Activated CD8-positive, alpha-beta T cell treated with anti-CD3 and anti-CD28 coated beads for 36 hours (primary cell): ENCODE measurements around the gene CSRNP2. TPM values are rescaled to one million over a fixed set of nuclear protein-coding genes. Genes with fewer than 3 reads are reported as not detected.
A peak's percentile ranks its signal among the peaks of the same experiment; 100 is the strongest.

Source experiments
- ATAC-seq: fragments of 200-7000 bp; cut with Tn5 transposase; one replicate; pipeline ENCODE4 v1.10.0; 2021; ENCODE audit warnings: mild to moderate bottlenecking, moderate library complexity
- CTCF ChIA-PET: fragments of 350-600 bp; sonication (Branson Sonifier 250); formaldehyde crosslinking; loops from one replicate; lab custom pipeline; 2021; ENCODE audit warnings: antibody characterized with exemption; lab: Charles Lee
- POLR2A ChIA-PET: fragments of 350-600 bp; sonication (Branson Sonifier 250); formaldehyde crosslinking; loops from one replicate; lab custom pipeline; 2021; ENCODE audit warnings: antibody characterized with exemption; lab: Charles Lee
- DNase-seq: peaks from one replicate; pipeline ENCODE4 v3.0.0-alpha.2; 2020
- H3K27ac Mint-ChIP-seq: one replicate; pipeline ENCODE4 v1.8.0; 2021; ENCODE audit warnings: mild to moderate bottlenecking, mixed read lengths
- H3K27me3 Mint-ChIP-seq: one replicate; pipeline ENCODE4 v1.8.0; 2021; ENCODE audit warnings: mixed read lengths
- H3K36me3 Mint-ChIP-seq: one replicate; pipeline ENCODE4 v1.8.0; 2021; ENCODE audit warnings: low read depth, mixed read lengths
- H3K4me1 Mint-ChIP-seq: one replicate; pipeline ENCODE4 v1.8.0; 2021; ENCODE audit warnings: low read depth, mixed read lengths
- H3K4me3 Mint-ChIP-seq: one replicate; pipeline ENCODE4 v1.8.0; 2021; ENCODE audit warnings: mild to moderate bottlenecking, moderate library complexity, mixed read lengths
- H3K9me3 Mint-ChIP-seq: one replicate; pipeline ENCODE4 v1.8.0; 2021; ENCODE audit warnings: mixed read lengths
- CTCF ChIP-seq: fragments of 200-600 bp; IDR thresholded peaks from one replicate; pipeline ENCODE4 v1.8.0; 2022; ENCODE audit warnings: antibody characterized with exemption, mild to moderate bottlenecking
- intact Hi-C: fragments of 100-400 bp; cut with micrococcal nuclease; formaldehyde crosslinking; loops from one replicate; pipeline ENCODE4 v1.10.0; 2022
- total RNA-seq, 2 experiments: library from RNA; stranded (reverse); gene quantifications; one replicate each; pipeline ENCODE4 v1.2.3, GENCODE V29; 2021

CSRNP2 gene
- total RNA-seq, 2 experiments from 2014 or later, result 9.2 to 9.6 TPM

GRCh38 chr12:51115533-51115932 is 32.1 kb upstream of the CSRNP2 start:
- peaks cover 4% of the 10 kb centered on the region for H3K4me1 Mint-ChIP-seq
- CTCF ChIA-PET, result no interaction called here
- DNase-seq (no peak), ATAC-seq (no peak)
- TF ChIP-seq CTCF, result no peak
- H3K27ac Mint-ChIP-seq, result no peak overlapping the region
- H3K36me3 Mint-ChIP-seq, result peaks cover 31% of the 10 kb centered on the region
- H3K9me3 Mint-ChIP-seq, result no peaks in the 10 kb centered on the region
- H3K4me3 Mint-ChIP-seq, result no peak overlapping the region
- intact Hi-C loops, result no loop called here
- POLR2A ChIA-PET, result interaction anchor here (0.6 kb wide), 1 partner anchor 26 kb away, joined by 3 read pairs; no protein-coding TSS in a partner anchor
- H3K27me3 Mint-ChIP-seq, result no peaks in the 10 kb centered on the region

DNA sequence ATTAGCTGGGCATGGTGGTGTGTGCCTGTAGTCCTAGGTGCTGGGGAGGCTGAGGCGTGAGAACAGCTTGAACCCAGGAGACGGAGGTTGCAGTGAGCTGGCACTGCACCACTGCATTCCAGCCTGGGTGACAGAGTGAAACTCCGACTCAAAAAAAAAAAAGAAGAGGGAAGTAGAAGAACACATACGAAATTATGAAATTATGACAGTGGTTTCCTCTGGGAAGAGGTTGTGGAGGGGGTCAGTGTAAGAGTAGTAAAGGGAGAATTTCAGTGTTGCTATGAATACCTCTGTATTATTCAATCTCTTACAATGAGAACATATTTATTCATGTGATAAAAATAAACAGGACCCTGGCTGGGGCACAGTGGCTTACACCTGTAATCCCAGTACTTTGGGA is 24.7 kb upstream of the CSRNP2 start:
- Mint-ChIP-seq H3K4me3 (no peak overlapping the region), H3K27ac (no peak overlapping the region), H3K4me1 (peaks cover 6% of the 10 kb centered on the region), H3K9me3 (no peaks in the 10 kb centered on the region), H3K27me3 (no peaks in the 10 kb centered on the region), H3K36me3 (peaks cover 22% of the 10 kb centered on the region)
- intact Hi-C loops, result no loop called here
- TF ChIP-seq CTCF, result no peak
- ChIA-PET CTCF (interaction anchor here (1.5 kb wide), 1 partner anchor 233 kb away, joined by 3 read pairs; no protein-coding TSS in a partner anchor), POLR2A (interaction anchor here (0.6 kb wide), 1 partner anchor 15 kb away, joined by 3 read pairs; no protein-coding TSS in a partner anchor)
- ATAC-seq (no peak), DNase-seq (no peak)

GRCh38 chr12:51103977-51104376 is 20.6 kb upstream of the CSRNP2 start:
- Mint-ChIP-seq H3K27me3 (no peaks in the 10 kb centered on the region), H3K4me1 (peaks cover 6% of the 10 kb centered on the region), H3K4me3 (no peak overlapping the region), H3K9me3 (no peaks in the 10 kb centered on the region), H3K36me3 (peaks cover 16% of the 10 kb centered on the region), H3K27ac (peak overlapping the region; percentile 60)
- no peak for TF ChIP-seq CTCF
- ChIA-PET POLR2A (interaction anchor here (1.1 kb wide), 1 partner anchor 339 kb away, joined by 3 read pairs; no protein-coding TSS in a partner anchor), CTCF (interaction anchor here (1.6 kb wide), 1 partner anchor 237 kb away, joined by 4 read pairs; no protein-coding TSS in a partner anchor)
- ATAC-seq (peak; percentile 53), DNase-seq (peak; percentile 16)
- intact Hi-C loops, result no loop called here

DNA sequence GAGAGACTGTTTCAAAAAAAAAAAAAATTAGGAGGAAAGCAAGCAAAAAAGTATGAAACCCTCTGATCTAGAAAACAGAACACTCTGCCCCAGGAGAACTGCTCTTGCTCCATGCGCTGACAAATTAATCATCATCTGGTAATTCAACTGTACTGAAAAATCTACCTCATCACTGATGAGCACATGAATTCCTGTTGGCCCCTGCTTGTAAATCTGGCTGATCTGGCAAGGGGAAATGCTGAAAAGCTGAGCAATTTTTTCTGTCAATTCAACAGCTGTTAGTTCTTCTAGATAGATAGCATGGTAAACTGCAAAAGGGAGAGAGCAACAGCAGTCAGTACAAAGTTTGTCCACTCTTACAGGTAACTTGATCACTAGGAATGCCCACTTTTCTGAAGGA is 15.2 kb upstream of the CSRNP2 start:
- H3K9me3 Mint-ChIP-seq, result no peaks in the 10 kb centered on the region
- intact Hi-C loops, result no loop called here
- ATAC-seq, result no peak
- no peak overlapping the region for H3K4me3 Mint-ChIP-seq
- no peak for TF ChIP-seq CTCF
- H3K27me3 Mint-ChIP-seq, result no peaks in the 10 kb centered on the region
- peaks cover 2% of the 10 kb centered on the region for H3K4me1 Mint-ChIP-seq
- CTCF ChIA-PET, result no interaction called here
- POLR2A ChIA-PET, result no interaction called here
- no peak overlapping the region for H3K27ac Mint-ChIP-seq
- H3K36me3 Mint-ChIP-seq, result peaks cover 22% of the 10 kb centered on the region
- DNase-seq, result no peak

DNA sequence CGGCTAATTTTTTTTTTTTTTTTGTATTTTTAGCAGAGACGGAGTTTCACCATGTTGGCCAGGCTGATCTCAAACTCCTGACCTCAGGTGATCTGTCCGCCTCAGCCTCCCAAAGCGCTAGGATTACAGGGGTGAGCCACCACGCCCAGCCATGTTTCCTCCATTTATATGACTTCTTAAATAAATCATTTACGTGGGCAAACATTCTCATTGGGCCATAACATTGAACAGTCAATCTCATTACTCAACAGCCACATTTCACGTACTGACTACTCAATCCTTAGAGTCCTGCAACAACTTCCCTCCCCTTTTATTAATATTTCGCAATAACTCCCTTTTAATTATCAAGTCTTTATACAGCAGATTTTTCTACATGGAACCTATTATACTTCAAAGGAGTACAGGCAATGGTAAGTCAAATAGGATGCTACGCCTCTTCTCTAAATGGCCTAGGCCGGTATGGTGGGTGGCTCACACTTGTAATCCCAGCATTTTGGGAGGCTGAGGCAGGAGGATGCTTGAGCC is 7.4 kb upstream of the CSRNP2 start:
- intact Hi-C loops, result loop anchor here (5.0 kb wide), 1 partner anchor 152 kb away; no protein-coding TSS in a partner anchor
- no peak overlapping the region for H3K27ac Mint-ChIP-seq
- H3K36me3 Mint-ChIP-seq, result peaks cover 13% of the 10 kb centered on the region
- H3K27me3 Mint-ChIP-seq, result no peaks in the 10 kb centered on the region
- no peak overlapping the region for H3K4me3 Mint-ChIP-seq
- H3K4me1 Mint-ChIP-seq, result peaks cover 19% of the 10 kb centered on the region
- no peak for DNase-seq
- no peaks in the 10 kb centered on the region for H3K9me3 Mint-ChIP-seq
- POLR2A ChIA-PET, result no interaction called here
- ATAC-seq, result no peak
- TF ChIP-seq CTCF, result no peak
- CTCF ChIA-PET, result interaction anchor here (1.3 to 1.8 kb wide), 2 partner anchors 162 to 251 kb away, joined by 3 to 4 read pairs; no protein-coding TSS in a partner anchor
